Measurements from ENCODE around the gene TARP.

The TARP gene

DNA sequence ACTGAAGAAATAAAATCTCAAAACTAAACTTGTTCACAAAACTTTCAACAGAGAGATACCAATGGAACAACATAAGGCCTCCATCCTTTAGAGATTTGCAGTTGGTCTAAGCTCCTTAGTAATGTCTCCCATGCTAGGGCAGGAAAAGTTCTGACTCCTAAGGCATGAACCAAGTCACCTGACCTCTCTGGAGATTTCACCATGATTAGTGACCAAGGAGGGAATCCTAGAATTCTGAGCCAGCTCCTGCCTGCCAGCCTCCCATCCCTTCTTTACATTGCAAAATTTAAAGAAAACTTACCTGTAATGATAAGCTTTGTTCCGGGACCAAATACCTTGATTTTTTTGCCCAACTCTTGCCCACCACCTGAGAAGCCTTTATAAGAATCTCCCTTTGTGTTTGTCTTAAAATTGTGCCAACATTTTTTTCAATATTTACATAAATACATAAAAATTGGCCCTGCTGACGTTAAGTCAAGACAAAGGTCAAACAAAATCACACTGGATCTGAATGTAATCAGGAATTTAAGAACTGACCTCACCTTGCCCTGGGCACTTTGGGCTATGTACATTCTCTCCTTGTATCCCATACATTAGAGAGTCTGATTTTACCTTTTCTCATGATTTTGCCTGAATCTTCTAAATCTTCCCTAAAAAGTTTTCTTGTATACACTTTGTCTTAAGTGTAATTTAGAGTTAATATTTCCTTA is at the start of gene TARP:
TSS of gene TARP (minus strand) at position 351 of the 710 bp plus-strand sequence.
- no peak for DNase-seq (ENCODE audit: extremely low read depth in 1 of 2, low read depth in 1 of 2)

DNA sequence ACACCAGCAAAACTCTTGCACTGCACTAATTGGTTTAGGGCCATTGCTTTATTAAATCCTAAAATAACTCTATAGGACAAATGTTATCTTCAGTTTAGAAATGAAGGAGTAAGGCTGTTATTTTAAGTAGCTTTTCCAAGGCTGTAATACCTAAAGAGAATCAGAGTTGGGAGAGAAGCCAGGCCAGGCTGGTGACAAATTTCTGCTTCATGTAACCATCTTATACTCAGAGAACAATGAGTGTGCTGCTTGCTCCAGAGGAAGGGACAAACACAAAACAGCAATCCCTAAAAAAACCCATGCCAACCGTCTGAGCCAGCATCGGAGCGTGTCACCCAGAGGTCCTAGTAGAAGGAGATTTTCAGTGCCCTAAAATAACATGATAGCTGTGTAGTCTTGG is 49.7 kb upstream of the TARP start:
- DNase-seq (ENCODE audit: extremely low read depth in 1 of 2, low read depth in 1 of 2): no peak

DNA sequence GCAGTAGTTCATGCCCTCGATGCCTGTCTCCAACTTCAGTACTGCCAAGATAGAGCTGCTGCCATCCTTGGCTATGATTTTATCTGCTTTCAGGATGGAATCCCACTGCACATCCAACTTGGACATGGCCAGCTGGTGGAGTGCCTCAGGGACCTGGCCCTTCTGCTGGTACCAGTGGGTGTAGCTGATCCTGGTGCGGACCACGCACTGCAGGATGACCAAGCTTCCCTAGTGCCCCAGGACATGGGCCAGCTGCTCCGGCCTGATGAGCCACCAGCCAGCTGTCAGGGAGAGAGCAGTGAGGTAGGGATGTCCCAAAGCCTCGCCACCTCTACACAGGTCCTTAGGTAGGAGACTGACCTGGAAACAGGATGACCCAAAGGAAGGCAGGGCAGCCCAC is 49.0 kb upstream of the TARP start:
- DNase-seq (ENCODE audit: extremely low read depth in 1 of 2, low read depth in 1 of 2): no peak

- DNase-seq (ENCODE audit: extremely low read depth in 1 of 2, low read depth in 1 of 2): no peak
Measured at GRCh38 chr7:38321967-38322366, 48.5 kb upstream of the TARP start.

- no peak for DNase-seq (ENCODE audit: extremely low read depth in 1 of 2, low read depth in 1 of 2)
Measured at GRCh38 chr7:38321515-38321944, 48.1 kb upstream of the TARP start.

DNA sequence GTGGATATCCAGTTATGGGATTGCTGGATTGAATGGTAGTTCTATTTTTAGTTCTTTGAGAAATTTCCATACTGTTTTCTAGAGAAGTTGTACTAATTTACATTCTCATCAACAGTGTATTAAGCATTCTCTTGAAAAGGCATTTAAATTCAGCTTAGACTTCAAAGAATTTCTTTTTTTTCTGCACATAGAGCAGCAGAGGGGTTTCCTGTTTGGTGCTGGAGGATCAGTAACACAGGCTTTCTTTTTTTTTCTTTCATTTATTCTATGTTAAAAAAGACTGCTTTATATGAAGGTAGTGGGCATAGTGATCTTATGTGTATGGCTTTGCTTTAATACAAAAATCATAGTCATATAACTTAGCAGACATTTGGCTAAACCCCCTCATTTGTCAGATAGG is 47.6 kb upstream of the TARP start:
- DNase-seq (ENCODE audit: extremely low read depth in 1 of 2, low read depth in 1 of 2): no peak

- DNase-seq (ENCODE audit: extremely low read depth in 1 of 2, low read depth in 1 of 2): no peak
Measured at GRCh38 chr7:38319873-38320272, 46.4 kb upstream of the TARP start.

DNA sequence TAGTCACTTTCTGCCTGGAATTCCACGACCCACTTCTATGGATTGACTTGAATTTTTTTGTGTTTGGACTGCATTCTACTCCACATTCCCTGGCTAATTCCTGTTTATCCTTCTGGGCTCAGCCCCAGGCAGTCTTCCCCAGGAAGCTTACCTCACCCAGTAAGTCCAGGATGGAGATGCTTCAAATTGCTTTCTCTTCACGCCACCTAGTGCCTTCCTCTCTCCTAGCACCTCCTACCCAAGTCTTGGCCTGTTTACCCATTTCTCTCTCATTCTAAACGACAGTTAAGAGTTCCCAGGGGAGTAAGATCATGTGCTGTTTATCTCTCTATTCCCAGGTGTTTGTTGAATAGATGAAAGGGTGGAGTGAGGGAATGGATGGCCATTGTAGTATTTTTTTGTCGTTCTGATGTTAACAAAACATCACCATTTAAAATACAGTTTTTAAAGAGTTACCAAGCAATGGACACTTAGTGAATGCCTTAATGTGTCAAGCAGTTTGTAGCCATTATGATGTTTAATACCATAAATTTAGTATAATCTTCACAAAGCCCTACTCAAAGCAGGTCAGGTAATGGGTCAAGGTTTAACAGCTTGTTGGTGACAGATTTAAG is 45.5 kb upstream of the TARP start:
- no peak for DNase-seq (ENCODE audit: extremely low read depth in 1 of 2, low read depth in 1 of 2)

DNA sequence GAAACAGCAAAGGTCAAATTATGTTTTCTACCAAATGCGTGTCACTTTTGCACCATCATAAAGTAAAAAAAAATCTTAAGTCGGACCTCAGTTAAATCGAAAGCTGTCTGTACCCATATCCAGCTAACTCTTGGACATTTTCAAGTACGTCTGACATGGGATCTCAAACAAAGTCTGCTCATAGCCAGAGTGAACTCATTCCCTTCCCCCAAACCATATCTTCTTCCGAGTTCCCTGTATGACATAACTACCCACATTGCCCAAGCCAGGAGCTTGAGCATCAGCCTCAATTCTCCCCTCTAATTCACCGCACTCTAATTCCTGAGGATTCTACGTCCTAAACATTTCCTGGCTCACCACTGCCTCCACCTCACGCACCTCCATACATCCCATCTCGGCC is 44.8 kb upstream of the TARP start:
- DNase-seq (ENCODE audit: extremely low read depth in 1 of 2, low read depth in 1 of 2): no peak

GRCh38 chr7:38317515-38317914 is 44.1 kb upstream of the TARP start:
- DNase-seq (ENCODE audit: extremely low read depth in 1 of 2, low read depth in 1 of 2): no peak

- DNase-seq (ENCODE audit: extremely low read depth in 1 of 2, low read depth in 1 of 2): no peak
Measured at GRCh38 chr7:38316733-38317360, 43.4 kb upstream of the TARP start.

- no peak for DNase-seq (ENCODE audit: extremely low read depth in 1 of 2, low read depth in 1 of 2)
Measured at GRCh38 chr7:38315410-38315809, 42.0 kb upstream of the TARP start.

- no peak for DNase-seq (ENCODE audit: extremely low read depth in 1 of 2, low read depth in 1 of 2)
Measured at GRCh38 chr7:38312821-38313220, 39.4 kb upstream of the TARP start.

- DNase-seq (ENCODE audit: extremely low read depth in 1 of 2, low read depth in 1 of 2): no peak
Measured at GRCh38 chr7:38311329-38311937, 38.0 kb upstream of the TARP start.

GRCh38 chr7:38310591-38311101 is 37.2 kb upstream of the TARP start:
- no peak for DNase-seq (ENCODE audit: extremely low read depth in 1 of 2, low read depth in 1 of 2)

GRCh38 chr7:38309555-38309954 is 36.1 kb upstream of the TARP start:
- no peak for DNase-seq (ENCODE audit: extremely low read depth in 1 of 2, low read depth in 1 of 2)

GRCh38 chr7:38308140-38308539 is 34.7 kb upstream of the TARP start:
- no peak for DNase-seq (ENCODE audit: extremely low read depth in 1 of 2, low read depth in 1 of 2)

- no peak for DNase-seq (ENCODE audit: extremely low read depth in 1 of 2, low read depth in 1 of 2)
Measured at GRCh38 chr7:38307640-38308039, 34.2 kb upstream of the TARP start.

- DNase-seq (ENCODE audit: extremely low read depth in 1 of 2, low read depth in 1 of 2): no peak
Measured at GRCh38 chr7:38306914-38307313, 33.5 kb upstream of the TARP start.

DNA sequence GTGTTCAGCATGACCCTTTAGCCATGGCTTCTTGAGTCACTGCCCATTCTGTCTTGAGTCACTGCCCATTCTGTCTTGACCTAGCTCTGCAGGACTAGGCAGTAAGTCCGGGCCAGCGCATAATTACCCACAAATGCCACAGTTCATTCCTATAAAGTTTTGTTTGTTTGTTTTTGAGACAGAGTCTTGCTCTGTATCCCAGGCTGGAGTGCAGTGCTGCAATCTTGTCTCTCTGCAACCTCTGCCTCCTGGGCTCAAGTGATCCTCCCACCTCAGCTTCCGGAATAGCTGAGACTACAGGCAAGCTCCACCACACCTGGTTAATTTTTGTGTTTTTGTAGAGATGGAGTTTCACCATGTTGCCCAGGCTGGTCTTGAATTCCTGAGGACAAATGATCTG is 32.7 kb upstream of the TARP start:
- no peak for DNase-seq (ENCODE audit: extremely low read depth in 1 of 2, low read depth in 1 of 2)

- DNase-seq (ENCODE audit: extremely low read depth in 1 of 2, low read depth in 1 of 2): no peak
Measured at GRCh38 chr7:38303866-38304265, 30.4 kb upstream of the TARP start.

GRCh38 chr7:38300175-38300574 is 26.7 kb upstream of the TARP start:
- no peak for DNase-seq (ENCODE audit: extremely low read depth in 1 of 2, low read depth in 1 of 2)
